GM23338 (cell line): ENCODE results near the gene SERPINB8. TPM values are rescaled to one million over a fixed set of nuclear protein-coding genes. Genes with fewer than 3 reads are reported as not detected.
"Not testable (repeated sequence)": the region's sequence is repeated elsewhere in the genome, so short reads cannot be mapped to it uniquely, and the experiment has no call there.

Experiments used
- ATAC-seq: fragments of 200-7000 bp; cut with Tn5 transposase; 3 replicates; pipeline ENCODE4 v1.9.1; 2020
- DNase-seq: peaks from one replicate; pipeline ENCODE4 v3.0.0-alpha.2; 2015; ENCODE audit warnings: low spot score
- H2AFZ ChIP-seq: fragments of 200-600 bp; sonication (generic); 2 replicates; pipeline ENCODE4 v1.8.0; 2016; ENCODE audit warnings: antibody characterized with exemption, mild to moderate bottlenecking, moderate library complexity
- H3F3A ChIP-seq: fragments of 200-600 bp; sonication (generic); replicated peaks from 2 replicates; pipeline ENCODE4 v1.8.0; 2017; ENCODE audit warnings: antibody characterized with exemption, mixed run types, low read depth
- H3K27ac ChIP-seq: fragments of 200-600 bp; sonication (generic); 2 replicates; pipeline ENCODE4 v1.6.1; 2016; ENCODE audit warnings: low read depth
- H3K27me3 ChIP-seq: fragments of 200-600 bp; sonication (generic); 2 replicates; pipeline ENCODE4 v1.8.0; 2016; ENCODE audit warnings: mild to moderate bottlenecking, mixed run types, moderate library complexity; ENCODE audit not compliant: insufficient read depth
- H3K36me3 ChIP-seq: fragments of 200-600 bp; sonication (generic); 2 replicates; pipeline ENCODE4 v1.8.0; 2016; ENCODE audit warnings: mild to moderate bottlenecking; ENCODE audit not compliant: insufficient read depth
- H3K4me1 ChIP-seq: fragments of 200-600 bp; sonication (generic); 2 replicates; pipeline ENCODE4 v1.8.0; 2016; ENCODE audit warnings: mild to moderate bottlenecking, moderate library complexity; ENCODE audit not compliant: insufficient read depth
- H3K4me2 ChIP-seq: fragments of 200-600 bp; sonication (generic); 2 replicates; pipeline ENCODE4 v1.7.1; 2017; ENCODE audit warnings: mixed run types
- H3K4me3 ChIP-seq: fragments of 200-600 bp; sonication (generic); 2 replicates; pipeline ENCODE4 v1.6.1; 2016; ENCODE audit warnings: mixed run types
- H3K79me2 ChIP-seq: fragments of 200-600 bp; sonication (generic); replicated peaks from 2 replicates; pipeline ENCODE4 v1.8.0; 2017; ENCODE audit warnings: mild to moderate bottlenecking; ENCODE audit not compliant: insufficient read depth
- H3K9me2 ChIP-seq: fragments of 200-600 bp; sonication (generic); 2 replicates; pipeline ENCODE4 v1.8.0; 2017; ENCODE audit not compliant: insufficient read depth
- H4K20me1 ChIP-seq: fragments of 200-600 bp; sonication (generic); replicated peaks from 2 replicates; pipeline ENCODE4 v1.8.0; 2017; ENCODE audit warnings: mild to moderate bottlenecking; ENCODE audit not compliant: insufficient read depth
- H3K27ac Mint-ChIP-seq: 2 replicates; pipeline ENCODE4 v1.8.0; 2020; ENCODE audit warnings: inconsistent platforms, mild to moderate bottlenecking, moderate library complexity, mixed read lengths
- H3K27me3 Mint-ChIP-seq: 3 replicates; pipeline ENCODE4 v1.8.0; 2022; ENCODE audit warnings: low read depth, mild to moderate bottlenecking, moderate library complexity, mixed read lengths, inconsistent platforms; ENCODE audit not compliant: insufficient read depth, poor library complexity
- H3K36me3 Mint-ChIP-seq: 3 replicates; pipeline ENCODE4 v1.8.0; 2021; ENCODE audit warnings: low read depth, mild to moderate bottlenecking, inconsistent platforms, moderate library complexity, mixed read lengths
- H3K4me1 Mint-ChIP-seq: 3 replicates; pipeline ENCODE4 v1.8.0; 2020; ENCODE audit warnings: mild to moderate bottlenecking, inconsistent platforms, mixed read lengths
- H3K4me3 Mint-ChIP-seq: 3 replicates; pipeline ENCODE4 v1.8.0; 2021; ENCODE audit warnings: moderate library complexity, mild to moderate bottlenecking, inconsistent platforms, mixed read lengths
- H3K9me3 Mint-ChIP-seq: 3 replicates; pipeline ENCODE4 v1.8.0; 2020; ENCODE audit warnings: moderate library complexity, mild to moderate bottlenecking, inconsistent platforms, mixed read lengths
- CREB1 ChIP-seq: fragments of 250-450 bp; sonication (Bioruptor Pico); IDR thresholded peaks from 2 replicates; pipeline ENCODE4 v1.5.0; 2020; ENCODE audit warnings: low read depth, mild to moderate bottlenecking, moderate library complexity
- EZH2 ChIP-seq: fragments of 200-600 bp; sonication (generic); IDR thresholded peaks from one replicate; pipeline ENCODE4 v1.8.0; 2017; ENCODE audit warnings: antibody characterized with exemption, mild to moderate bottlenecking, low read depth; ENCODE audit not compliant: unreplicated experiment
- JUNB ChIP-seq: IDR thresholded peaks from one replicate; pipeline ENCODE4 v1.6.1; 2016; ENCODE audit warnings: antibody characterized with exemption; ENCODE audit not compliant: unreplicated experiment
- NANOG ChIP-seq: IDR thresholded peaks from 2 replicates; pipeline ENCODE4 v1.6.1; 2016; ENCODE audit warnings: antibody characterized with exemption, borderline replicate concordance
- POLR2AphosphoS5 ChIP-seq: IDR thresholded peaks from 2 replicates; pipeline ENCODE4 v1.6.1; 2016; ENCODE audit warnings: antibody characterized with exemption, low read depth
- STAT1 ChIP-seq: IDR thresholded peaks from one replicate; pipeline ENCODE4 v1.6.1; 2016; ENCODE audit warnings: antibody characterized with exemption; ENCODE audit not compliant: unreplicated experiment
- ZNF114 ChIP-seq: fragments of 250-450 bp; sonication (Bioruptor Pico); IDR thresholded peaks from 2 replicates; pipeline ENCODE4 v1.5.0; 2020; ENCODE audit warnings: mild to moderate bottlenecking, moderate library complexity
- ZNF331 ChIP-seq: fragments of 250-450 bp; sonication (Bioruptor Pico); IDR thresholded peaks from 2 replicates; pipeline ENCODE4 v1.5.0; 2020; ENCODE audit warnings: low read depth, mild to moderate bottlenecking, moderate library complexity
- polyA plus RNA-seq: library from polyadenylated mRNA; unstranded; fragments of >200 nt; fragmentation: Nextera tagmentation; extraction: Ambion mirVana; gene quantifications from 2 replicates; pipeline ENCODE4 v1.2.1, GENCODE V29; 2016
- total RNA-seq: library from RNA; depleted of rRNA; stranded (reverse); fragments of >200 nt; shearing (Covaris generic); gene quantifications from 2 replicates; pipeline ENCODE4 v1.2.3, GENCODE V29; 2014
- TF ChIP-seq, protein P1 (sequence below): IDR thresholded peaks from one replicate; pipeline ENCODE4 v1.6.1; 2018; ENCODE audit warnings: antibody characterized with exemption; ENCODE audit not compliant: unreplicated experiment
- TF ChIP-seq, protein P2 (sequence below), 2 experiments: fragments of 200-600 bp in 1 of 2; sonication (generic) in 1 of 2; conservative IDR thresholded peaks; 2 replicates each; pipeline versions ENCODE4 v1.5.1 to v1.6.1; 2016 to 2017; ENCODE audit warnings: antibody characterized with exemption in 2 of 2, low read depth in 2 of 2, mild to moderate bottlenecking in 2 of 2, moderate library complexity in 1 of 2
- TF ChIP-seq, protein P3 (sequence below): IDR thresholded peaks from 2 replicates; pipeline ENCODE4 v1.6.1; 2016; ENCODE audit warnings: antibody characterized with exemption

SERPINB8 gene
- total and polyA plus RNA-seq, 2 experiments from 2014 or later = 0.50 to 2.1 TPM

DNA sequence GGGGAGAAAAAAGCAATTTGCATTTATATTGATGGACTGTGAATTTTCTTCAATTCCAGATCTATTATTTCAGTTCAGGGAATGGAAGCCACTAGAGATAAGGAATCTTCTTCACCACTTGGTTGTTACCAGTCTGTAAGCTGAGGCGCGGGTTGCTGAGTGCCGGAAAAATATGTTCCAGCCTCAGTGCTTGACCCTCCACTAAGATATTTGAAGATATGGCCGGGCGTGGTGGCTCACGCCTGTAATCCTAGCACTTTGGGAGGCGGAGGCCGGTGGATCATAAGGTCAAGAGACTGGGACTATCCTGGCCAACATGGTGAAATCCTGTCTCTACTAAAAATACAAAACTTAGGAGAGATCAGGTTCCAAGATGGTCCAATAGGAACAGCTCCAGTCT, 29.9 kb upstream of the SERPINB8 start (continued):
- TF ChIP-seq CREB1 (CRISPR knock-in tag) (no peak), EZH2 (no peak), ZNF331 (no peak), ZNF114 (CRISPR knock-in tag) (no peak), JUNB (no peak)
- TF ChIP-seq, protein P1, sequence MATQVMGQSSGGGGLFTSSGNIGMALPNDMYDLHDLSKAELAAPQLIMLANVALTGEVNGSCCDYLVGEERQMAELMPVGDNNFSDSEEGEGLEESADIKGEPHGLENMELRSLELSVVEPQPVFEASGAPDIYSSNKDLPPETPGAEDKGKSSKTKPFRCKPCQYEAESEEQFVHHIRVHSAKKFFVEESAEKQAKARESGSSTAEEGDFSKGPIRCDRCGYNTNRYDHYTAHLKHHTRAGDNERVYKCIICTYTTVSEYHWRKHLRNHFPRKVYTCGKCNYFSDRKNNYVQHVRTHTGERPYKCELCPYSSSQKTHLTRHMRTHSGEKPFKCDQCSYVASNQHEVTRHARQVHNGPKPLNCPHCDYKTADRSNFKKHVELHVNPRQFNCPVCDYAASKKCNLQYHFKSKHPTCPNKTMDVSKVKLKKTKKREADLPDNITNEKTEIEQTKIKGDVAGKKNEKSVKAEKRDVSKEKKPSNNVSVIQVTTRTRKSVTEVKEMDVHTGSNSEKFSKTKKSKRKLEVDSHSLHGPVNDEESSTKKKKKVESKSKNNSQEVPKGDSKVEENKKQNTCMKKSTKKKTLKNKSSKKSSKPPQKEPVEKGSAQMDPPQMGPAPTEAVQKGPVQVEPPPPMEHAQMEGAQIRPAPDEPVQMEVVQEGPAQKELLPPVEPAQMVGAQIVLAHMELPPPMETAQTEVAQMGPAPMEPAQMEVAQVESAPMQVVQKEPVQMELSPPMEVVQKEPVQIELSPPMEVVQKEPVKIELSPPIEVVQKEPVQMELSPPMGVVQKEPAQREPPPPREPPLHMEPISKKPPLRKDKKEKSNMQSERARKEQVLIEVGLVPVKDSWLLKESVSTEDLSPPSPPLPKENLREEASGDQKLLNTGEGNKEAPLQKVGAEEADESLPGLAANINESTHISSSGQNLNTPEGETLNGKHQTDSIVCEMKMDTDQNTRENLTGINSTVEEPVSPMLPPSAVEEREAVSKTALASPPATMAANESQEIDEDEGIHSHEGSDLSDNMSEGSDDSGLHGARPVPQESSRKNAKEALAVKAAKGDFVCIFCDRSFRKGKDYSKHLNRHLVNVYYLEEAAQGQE = no peak

DNA sequence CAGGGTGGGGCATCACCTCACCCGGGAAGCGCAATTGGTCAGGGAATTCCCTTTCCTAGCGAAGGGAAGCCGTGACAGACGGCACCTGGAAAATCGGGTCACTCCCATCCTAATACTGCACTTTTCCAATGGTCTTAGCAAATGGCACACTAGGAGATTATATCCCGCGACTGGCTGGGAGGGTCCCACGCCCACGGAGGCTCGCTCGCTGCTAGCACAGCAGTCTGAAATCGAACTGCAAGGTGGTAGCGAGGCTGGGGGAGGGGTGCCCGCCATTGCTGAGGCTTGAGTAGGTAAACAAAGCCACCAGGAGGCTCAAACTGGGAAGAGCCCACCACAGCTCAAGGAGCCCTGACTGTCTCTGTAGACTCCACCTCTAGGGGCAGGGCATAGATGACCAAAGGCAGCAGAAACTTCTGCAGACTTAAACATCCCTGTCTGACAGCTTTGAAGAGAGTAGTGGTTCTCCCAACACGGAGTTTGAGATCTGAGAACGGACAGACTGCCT, 29.3 kb upstream of the SERPINB8 start:
- H3K36me3 Mint-ChIP-seq, H3F3A ChIP-seq, H4K20me1 ChIP-seq, H3K27ac Mint-ChIP-seq, H3K9me2 ChIP-seq, H3K27ac ChIP-seq, H3K9me3 Mint-ChIP-seq, H3K4me1 ChIP-seq, H3K27me3 Mint-ChIP-seq, ATAC-seq, H3K36me3 ChIP-seq, H3K79me2 ChIP-seq, H3K4me3 Mint-ChIP-seq, H3K4me1 Mint-ChIP-seq: not testable (repeated sequence)
- peak overlapping the region; percentile 46 for H3K4me3 ChIP-seq
- H3K4me2 ChIP-seq = peak overlapping the region; percentile 60
- peaks cover 37% of the 10 kb centered on the region for H3K27me3 ChIP-seq
- H2AFZ ChIP-seq = peak overlapping the region; percentile 89
- DNase-seq = peak; percentile 55

DNA sequence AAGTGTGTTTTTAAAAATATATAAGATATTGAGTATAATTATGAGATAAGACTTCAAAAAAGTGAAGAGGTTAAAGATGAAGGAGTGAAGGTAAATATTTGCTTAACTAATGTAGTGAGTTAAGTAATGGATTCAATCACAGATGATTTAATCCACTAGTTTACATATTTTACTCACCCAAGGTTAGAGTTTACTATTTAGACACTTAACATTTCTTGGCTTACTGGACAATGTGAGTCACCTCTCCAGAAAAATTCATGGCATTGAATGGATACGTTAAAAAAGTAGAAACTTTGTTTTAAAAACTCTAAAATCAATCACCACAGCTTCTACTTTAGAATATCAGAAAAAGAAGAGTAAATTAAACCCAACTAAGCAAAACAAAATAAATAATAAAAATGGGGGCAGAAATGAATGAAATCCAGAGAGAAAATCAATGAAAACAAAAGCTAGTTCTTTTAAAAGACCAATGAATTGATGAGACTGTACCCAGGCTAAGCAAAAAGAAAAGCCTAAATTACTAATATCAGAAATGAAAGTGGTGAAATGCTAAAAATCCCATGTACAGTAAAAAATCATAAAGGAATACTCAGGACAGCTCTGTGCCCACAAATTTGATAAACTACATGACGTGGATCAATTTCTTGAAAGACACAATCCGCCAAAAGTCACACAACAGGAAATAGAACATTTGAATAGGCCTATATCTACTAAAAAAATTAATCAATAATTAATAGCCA, 22.7 kb upstream of the SERPINB8 start:
- H4K20me1 ChIP-seq = no peaks in the 10 kb centered on the region
- H3K27ac ChIP-seq = no peak overlapping the region
- 0 out of 2 replicates have a peak, but pooled peaks cover 7% of the 10 kb centered on the region for H3F3A ChIP-seq
- H3K4me2 ChIP-seq = no peak overlapping the region
- ATAC-seq = no peak
- Mint-ChIP-seq H3K4me1 (peaks cover 13% of the 10 kb centered on the region), H3K27ac (no peak overlapping the region), H3K36me3 (no peaks in the 10 kb centered on the region), H3K9me3 (no peaks in the 10 kb centered on the region; the same call in 2 of the 3 replicates), H3K4me3 (no peak overlapping the region), H3K27me3 (peaks cover 3% of the 10 kb centered on the region)
- H3K36me3 ChIP-seq = no peaks in the 10 kb centered on the region
- H3K27me3 ChIP-seq = peaks cover 14% of the 10 kb centered on the region
- H3K4me1 ChIP-seq = peaks cover 9% of the 10 kb centered on the region; the same call in 1 of the 2 replicates
- H3K79me2 ChIP-seq = no peaks in the 10 kb centered on the region
- H3K4me3 ChIP-seq = no peak overlapping the region
- no peak overlapping the region for H2AFZ ChIP-seq
- H3K9me2 ChIP-seq = no peaks in the 10 kb centered on the region
- DNase-seq = no peak
- TF ChIP-seq, protein P1 = no peak
- no peak for TF ChIP-seq ZNF114 (CRISPR knock-in tag)
- TF ChIP-seq EZH2 = no peak
- TF ChIP-seq NANOG = no peak
- TF ChIP-seq JUNB = no peak
- TF ChIP-seq POLR2AphosphoS5 = no peak
- TF ChIP-seq ZNF331 = no peak
- TF ChIP-seq, protein P2, sequence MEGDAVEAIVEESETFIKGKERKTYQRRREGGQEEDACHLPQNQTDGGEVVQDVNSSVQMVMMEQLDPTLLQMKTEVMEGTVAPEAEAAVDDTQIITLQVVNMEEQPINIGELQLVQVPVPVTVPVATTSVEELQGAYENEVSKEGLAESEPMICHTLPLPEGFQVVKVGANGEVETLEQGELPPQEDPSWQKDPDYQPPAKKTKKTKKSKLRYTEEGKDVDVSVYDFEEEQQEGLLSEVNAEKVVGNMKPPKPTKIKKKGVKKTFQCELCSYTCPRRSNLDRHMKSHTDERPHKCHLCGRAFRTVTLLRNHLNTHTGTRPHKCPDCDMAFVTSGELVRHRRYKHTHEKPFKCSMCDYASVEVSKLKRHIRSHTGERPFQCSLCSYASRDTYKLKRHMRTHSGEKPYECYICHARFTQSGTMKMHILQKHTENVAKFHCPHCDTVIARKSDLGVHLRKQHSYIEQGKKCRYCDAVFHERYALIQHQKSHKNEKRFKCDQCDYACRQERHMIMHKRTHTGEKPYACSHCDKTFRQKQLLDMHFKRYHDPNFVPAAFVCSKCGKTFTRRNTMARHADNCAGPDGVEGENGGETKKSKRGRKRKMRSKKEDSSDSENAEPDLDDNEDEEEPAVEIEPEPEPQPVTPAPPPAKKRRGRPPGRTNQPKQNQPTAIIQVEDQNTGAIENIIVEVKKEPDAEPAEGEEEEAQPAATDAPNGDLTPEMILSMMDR (conservative IDR thresholded peaks at IDR 0.05; ENCODE audit: low read depth in 2 of 2) = no peak
- no peak for TF ChIP-seq STAT1
- TF ChIP-seq, protein P3, sequence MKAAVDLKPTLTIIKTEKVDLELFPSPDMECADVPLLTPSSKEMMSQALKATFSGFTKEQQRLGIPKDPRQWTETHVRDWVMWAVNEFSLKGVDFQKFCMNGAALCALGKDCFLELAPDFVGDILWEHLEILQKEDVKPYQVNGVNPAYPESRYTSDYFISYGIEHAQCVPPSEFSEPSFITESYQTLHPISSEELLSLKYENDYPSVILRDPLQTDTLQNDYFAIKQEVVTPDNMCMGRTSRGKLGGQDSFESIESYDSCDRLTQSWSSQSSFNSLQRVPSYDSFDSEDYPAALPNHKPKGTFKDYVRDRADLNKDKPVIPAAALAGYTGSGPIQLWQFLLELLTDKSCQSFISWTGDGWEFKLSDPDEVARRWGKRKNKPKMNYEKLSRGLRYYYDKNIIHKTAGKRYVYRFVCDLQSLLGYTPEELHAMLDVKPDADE = no peak
- no peak for TF ChIP-seq CREB1 (CRISPR knock-in tag)
